Esophagus squamous epithelium (tissue), 4 donors: ENCODE results near the gene NMD3.

Source experiments
- CTCF ChIP-seq, 6 experiments: fragments of 450-650 bp in 4 of 6; fragments of 200-600 bp in 2 of 6; sonication (generic) in 2 of 6; IDR thresholded peaks; one replicate each; pipeline ENCODE4 v1.5.1; 2016 to 2019; ENCODE audit warnings: antibody characterized with exemption in 6 of 6, mild to moderate bottlenecking in 4 of 6, moderate library complexity in 4 of 6
- POLR2A ChIP-seq, 4 donors: fragments of 450-650 bp; IDR thresholded peaks; one replicate each; pipeline ENCODE4 v1.6.1; 2017; ENCODE audit warnings: antibody characterized with exemption in 4 of 4, mild to moderate bottlenecking in 4 of 4, moderate library complexity in 3 of 4

GRCh38 chr3:161236240-161236639, 15.1 kb downstream of the NMD3 start:
- TF ChIP-seq CTCF (IDR thresholded peaks at IDR 0.05), result no peak
- no peak for TF ChIP-seq POLR2A (IDR thresholded peaks at IDR 0.05)
